ENCODE data around the gene SPINK4.

DNA sequence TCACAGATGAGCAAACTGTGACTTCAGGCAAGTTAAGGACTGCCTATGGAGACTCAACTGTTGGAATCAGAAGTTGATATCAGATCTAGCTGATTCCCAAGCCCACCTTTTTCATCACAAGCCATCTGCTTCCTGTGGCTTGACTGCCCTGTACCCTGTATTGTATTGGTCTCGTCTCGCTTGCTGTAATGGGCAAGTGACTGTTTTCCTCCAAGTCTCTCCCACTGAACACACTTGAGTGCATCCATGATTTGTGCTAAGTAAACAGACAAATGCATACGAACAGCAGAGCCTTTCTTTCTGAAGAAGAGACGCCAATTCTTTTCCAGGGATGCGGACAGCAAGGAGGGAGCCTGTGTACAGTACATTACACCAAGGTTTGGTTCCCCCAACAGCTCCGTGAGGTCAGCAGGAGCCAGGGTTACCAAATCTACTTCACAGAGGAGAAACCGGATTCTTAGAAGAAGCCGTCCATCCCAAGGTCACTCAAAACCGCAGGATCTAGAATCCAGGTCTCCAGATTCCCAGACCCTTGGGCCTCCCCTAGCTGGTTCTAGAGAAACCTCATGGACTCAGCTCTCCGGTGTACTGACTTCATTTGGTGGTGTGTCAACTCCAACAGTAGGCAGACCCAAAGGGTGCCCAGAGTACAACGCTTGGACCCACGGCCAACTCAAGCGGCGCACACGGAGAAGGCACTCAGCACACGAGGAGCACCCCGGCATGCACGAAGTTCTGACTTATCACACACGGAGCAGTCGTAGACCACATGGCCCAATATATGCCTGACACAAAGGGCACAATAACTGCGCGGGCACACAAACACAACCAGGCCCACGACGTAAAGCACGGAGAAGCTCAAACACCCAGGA is 23.4 kb downstream of the SPINK4 start:
- TF ChIP-seq POLR2AphosphoS5 (IDR thresholded peaks at IDR 0.05; ENCODE audit: low read depth, low read length) (no peak), TAF1 (IDR thresholded peaks at IDR 0.05; ENCODE audit: borderline replicate concordance, insufficient read depth, low read length) (no peak)
- TF ChIP-seq, protein P1, sequence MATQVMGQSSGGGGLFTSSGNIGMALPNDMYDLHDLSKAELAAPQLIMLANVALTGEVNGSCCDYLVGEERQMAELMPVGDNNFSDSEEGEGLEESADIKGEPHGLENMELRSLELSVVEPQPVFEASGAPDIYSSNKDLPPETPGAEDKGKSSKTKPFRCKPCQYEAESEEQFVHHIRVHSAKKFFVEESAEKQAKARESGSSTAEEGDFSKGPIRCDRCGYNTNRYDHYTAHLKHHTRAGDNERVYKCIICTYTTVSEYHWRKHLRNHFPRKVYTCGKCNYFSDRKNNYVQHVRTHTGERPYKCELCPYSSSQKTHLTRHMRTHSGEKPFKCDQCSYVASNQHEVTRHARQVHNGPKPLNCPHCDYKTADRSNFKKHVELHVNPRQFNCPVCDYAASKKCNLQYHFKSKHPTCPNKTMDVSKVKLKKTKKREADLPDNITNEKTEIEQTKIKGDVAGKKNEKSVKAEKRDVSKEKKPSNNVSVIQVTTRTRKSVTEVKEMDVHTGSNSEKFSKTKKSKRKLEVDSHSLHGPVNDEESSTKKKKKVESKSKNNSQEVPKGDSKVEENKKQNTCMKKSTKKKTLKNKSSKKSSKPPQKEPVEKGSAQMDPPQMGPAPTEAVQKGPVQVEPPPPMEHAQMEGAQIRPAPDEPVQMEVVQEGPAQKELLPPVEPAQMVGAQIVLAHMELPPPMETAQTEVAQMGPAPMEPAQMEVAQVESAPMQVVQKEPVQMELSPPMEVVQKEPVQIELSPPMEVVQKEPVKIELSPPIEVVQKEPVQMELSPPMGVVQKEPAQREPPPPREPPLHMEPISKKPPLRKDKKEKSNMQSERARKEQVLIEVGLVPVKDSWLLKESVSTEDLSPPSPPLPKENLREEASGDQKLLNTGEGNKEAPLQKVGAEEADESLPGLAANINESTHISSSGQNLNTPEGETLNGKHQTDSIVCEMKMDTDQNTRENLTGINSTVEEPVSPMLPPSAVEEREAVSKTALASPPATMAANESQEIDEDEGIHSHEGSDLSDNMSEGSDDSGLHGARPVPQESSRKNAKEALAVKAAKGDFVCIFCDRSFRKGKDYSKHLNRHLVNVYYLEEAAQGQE (IDR thresholded peaks at IDR 0.05; ENCODE audit: insufficient read depth in 1 of 2, low read depth in 2 of 2, low read length in 2 of 2): no peak
